KMS-11 (cell line): Measurements from ENCODE around the gene AGAP2.
"Not testable (repeated sequence)": the region's sequence is repeated elsewhere in the genome, so short reads cannot be mapped to it uniquely, and the experiment has no call there.

Experiments
- H2AFZ ChIP-seq: fragments of 200-600 bp; sonication (generic); 2 replicates; pipeline ENCODE4 v1.6.1; 2016; ENCODE audit warnings: antibody characterized with exemption, mixed run types, low read depth
- H3K27ac ChIP-seq: fragments of 200-600 bp; sonication (generic); 2 replicates; pipeline ENCODE4 v1.6.1; 2016; ENCODE audit warnings: mild to moderate bottlenecking, mixed run types
- H3K27me3 ChIP-seq: fragments of 200-600 bp; sonication (generic); 2 replicates; pipeline ENCODE4 v1.6.1; 2017; ENCODE audit warnings: mild to moderate bottlenecking, low read depth, mixed run types, moderate library complexity; ENCODE audit not compliant: insufficient read depth
- H3K36me3 ChIP-seq: fragments of 200-600 bp; sonication (generic); 2 replicates; pipeline ENCODE4 v1.6.1; 2017; ENCODE audit warnings: mild to moderate bottlenecking, mixed run types; ENCODE audit not compliant: insufficient read depth
- H3K4me1 ChIP-seq: fragments of 200-600 bp; sonication (generic); 2 replicates; pipeline ENCODE4 v1.6.1; 2016; ENCODE audit warnings: mild to moderate bottlenecking, low read depth, mixed run types; ENCODE audit not compliant: poor library complexity, severe bottlenecking
- H3K4me2 ChIP-seq: fragments of 200-600 bp; sonication (generic); 2 replicates; pipeline ENCODE4 v1.7.0; 2016; ENCODE audit warnings: mild to moderate bottlenecking, mixed run types
- H3K4me3 ChIP-seq: fragments of 200-600 bp; sonication (generic); IDR thresholded peaks from 2 replicates; pipeline ENCODE4 v1.6.1; 2017; ENCODE audit warnings: low read depth, low read length, mixed read lengths; ENCODE audit not compliant: insufficient read depth
- H3K79me2 ChIP-seq: fragments of 200-600 bp; sonication (generic); 2 replicates; pipeline ENCODE4 v1.6.1; 2016; ENCODE audit warnings: low read depth, mixed run types; ENCODE audit not compliant: insufficient read depth
- H3K9ac ChIP-seq: fragments of 200-600 bp; sonication (generic); 2 replicates; pipeline ENCODE4 v1.6.1; 2016; ENCODE audit warnings: mild to moderate bottlenecking, mixed run types
- H4K20me1 ChIP-seq: fragments of 200-600 bp; sonication (generic); 2 replicates; pipeline ENCODE4 v1.6.1; 2016; ENCODE audit warnings: mild to moderate bottlenecking, mixed run types; ENCODE audit not compliant: insufficient read depth
- CTCF ChIP-seq: fragments of 200-600 bp; sonication (generic); conservative IDR thresholded peaks from 2 replicates; pipeline ENCODE4 v1.6.1; 2017; ENCODE audit warnings: low read depth, mild to moderate bottlenecking, antibody characterized with exemption, low read length, moderate library complexity, mixed read lengths

The AGAP2 gene

GRCh38 chr12:57717846-57718640 is 20.5 kb downstream of the AGAP2 start:
- Histone ChIP-seq H3K9ac (no peak overlapping the region), H3K4me3 (no peak overlapping the region), H3K79me2 (no peaks in the 10 kb centered on the region), H2AFZ (no peak overlapping the region), H3K36me3 (peaks cover 9% of the 10 kb centered on the region; the same call in 1 of the 2 replicates), H3K4me2 (no peak overlapping the region), H3K4me1 (no peaks in the 10 kb centered on the region), H3K27me3 (no peaks in the 10 kb centered on the region), H4K20me1 (no peaks in the 10 kb centered on the region), H3K27ac (no peak overlapping the region)
- no peak for TF ChIP-seq CTCF

GRCh38 chr12:57717131-57717530 is 21.4 kb downstream of the AGAP2 start:
- no peaks in the 10 kb centered on the region for H4K20me1 ChIP-seq
- H3K4me1 ChIP-seq = no peaks in the 10 kb centered on the region
- H3K9ac ChIP-seq = no peak overlapping the region
- no peaks in the 10 kb centered on the region for H3K27me3 ChIP-seq
- peaks cover 9% of the 10 kb centered on the region; the same call in 1 of the 2 replicates for H3K36me3 ChIP-seq
- H3K4me3 ChIP-seq = no peak overlapping the region
- H3K4me2 ChIP-seq = no peak overlapping the region
- no peak overlapping the region for H2AFZ ChIP-seq
- no peaks in the 10 kb centered on the region for H3K79me2 ChIP-seq
- TF ChIP-seq CTCF = no peak
- H3K27ac ChIP-seq = no peak overlapping the region

- Histone ChIP-seq H3K27me3 (no peaks in the 10 kb centered on the region), H3K4me3 (no peak overlapping the region), H3K4me2 (no peak overlapping the region), H2AFZ (no peak overlapping the region), H3K27ac (no peak overlapping the region), H3K4me1 (no peaks in the 10 kb centered on the region), H3K9ac (no peak overlapping the region), H3K36me3 (peaks cover 9% of the 10 kb centered on the region; the same call in 1 of the 2 replicates), H4K20me1 (no peaks in the 10 kb centered on the region), H3K79me2 (no peaks in the 10 kb centered on the region)
- no peak for TF ChIP-seq CTCF
Measured at GRCh38 chr12:57716305-57716704, 22.2 kb downstream of the AGAP2 start.

- TF ChIP-seq CTCF = no peak
- peaks cover 9% of the 10 kb centered on the region; the same call in 1 of the 2 replicates for H3K36me3 ChIP-seq
Measured at GRCh38 chr12:57715786-57716185, 22.8 kb downstream of the AGAP2 start.

GRCh38 chr12:57715036-57715748 is 23.4 kb downstream of the AGAP2 start:
- not testable (repeated sequence) for H3K4me2 ChIP-seq, H4K20me1 ChIP-seq

More at GRCh38 chr12:57715786-57716185, 22.8 kb downstream of the AGAP2 start:
- Histone ChIP-seq H3K79me2 (no peaks in the 10 kb centered on the region), H3K4me2 (no peak overlapping the region), H4K20me1 (no peaks in the 10 kb centered on the region), H3K4me3 (no peak overlapping the region), H3K9ac (no peak overlapping the region), H2AFZ (no peak overlapping the region), H3K27ac (no peak overlapping the region), H3K4me1 (no peaks in the 10 kb centered on the region), H3K27me3 (no peaks in the 10 kb centered on the region)

More at GRCh38 chr12:57715036-57715748, 23.4 kb downstream of the AGAP2 start:
- H3K4me3 ChIP-seq, H3K36me3 ChIP-seq, H3K79me2 ChIP-seq, H3K27me3 ChIP-seq, H3K27ac ChIP-seq, H2AFZ ChIP-seq, H3K9ac ChIP-seq, H3K4me1 ChIP-seq: not testable (repeated sequence)
